Measurements from ENCODE around the gene P2RX5.

- TF ChIP-seq CTCF (IDR thresholded peaks at IDR 0.05; ENCODE audit: low read depth, low read length) (no peak), EZH2phosphoT487 (IDR thresholded peaks at IDR 0.05; ENCODE audit: low read depth) (no peak)
Measured at GRCh38 chr17:3699951-3700350, 4.0 kb upstream of the P2RX5 start.

Data from OCI-LY3 (cell line).